AG08396 (cell line): ENCODE results near the gene SSC5D.
A peak's percentile ranks its signal among the peaks of the same experiment; 100 is the strongest.

Source experiments
- DNase-seq: peaks from one replicate; pipeline ENCODE4 v3.0.0; 2012; ENCODE audit warnings: low spot score, mixed read lengths

The SSC5D gene

GRCh38 chr19:55455576-55456235 is 32.5 kb upstream of the SSC5D start:
- no peak for DNase-seq

DNA sequence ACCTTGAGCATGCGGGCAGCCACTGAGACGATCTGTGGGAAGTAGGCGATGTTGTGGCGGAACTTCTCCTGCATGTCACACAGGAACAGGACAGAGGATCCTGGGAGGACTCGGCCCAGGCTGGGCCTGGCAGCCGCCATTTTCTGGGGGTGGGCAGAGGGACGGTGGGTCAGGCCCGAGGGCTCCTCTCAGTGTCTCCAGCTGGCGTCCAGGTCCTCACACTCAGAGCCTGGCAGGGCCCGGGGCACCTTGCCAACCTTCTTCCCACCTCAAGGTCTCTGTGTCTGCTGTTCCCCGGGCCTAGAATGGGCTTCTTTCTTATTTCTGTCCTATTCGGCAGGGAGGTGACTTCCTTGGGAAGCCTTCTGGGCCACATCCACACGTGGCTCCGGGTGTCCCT is 31.9 kb upstream of the SSC5D start:
- no peak for DNase-seq

DNA sequence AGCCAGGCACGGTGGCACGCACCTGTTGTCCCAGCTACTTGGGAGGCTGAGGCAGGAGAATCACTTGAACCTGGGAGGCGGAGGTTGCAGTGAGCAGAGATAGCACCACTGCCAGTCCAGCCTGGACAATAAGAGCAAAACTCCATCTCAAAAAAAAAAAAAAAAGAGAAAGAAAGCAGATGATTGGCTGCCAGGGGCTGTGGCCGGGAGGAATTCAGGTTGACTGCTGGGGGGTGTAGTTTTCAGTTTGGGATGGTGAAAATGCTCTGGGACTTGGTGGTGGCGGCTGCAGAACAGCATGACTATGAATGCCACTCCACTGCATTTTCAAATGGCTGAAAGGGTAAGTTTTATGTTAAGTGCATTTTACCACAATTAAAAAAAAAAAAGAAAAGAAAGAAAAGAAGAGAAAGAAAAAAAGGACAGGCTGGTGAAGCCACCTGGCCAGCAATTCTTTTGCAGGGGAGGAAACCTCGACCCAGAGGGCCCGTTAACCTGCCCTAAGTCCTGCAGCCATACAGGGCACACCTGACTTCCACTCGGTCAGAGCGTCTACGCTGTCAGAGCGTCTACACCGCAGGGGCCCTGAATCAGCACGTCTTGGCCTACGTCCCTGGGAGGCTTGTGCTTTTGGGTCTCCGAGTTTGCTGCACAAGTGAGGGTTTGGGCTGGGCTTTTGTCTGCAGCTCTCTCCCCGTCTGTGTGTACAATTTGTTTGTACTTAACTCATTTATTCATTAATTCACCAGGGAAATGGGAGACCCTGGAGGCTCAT is 30.4 kb upstream of the SSC5D start:
- no peak for DNase-seq

- DNase-seq = no peak
Measured at GRCh38 chr19:55459551-55459949, 28.7 kb upstream of the SSC5D start.

DNA sequence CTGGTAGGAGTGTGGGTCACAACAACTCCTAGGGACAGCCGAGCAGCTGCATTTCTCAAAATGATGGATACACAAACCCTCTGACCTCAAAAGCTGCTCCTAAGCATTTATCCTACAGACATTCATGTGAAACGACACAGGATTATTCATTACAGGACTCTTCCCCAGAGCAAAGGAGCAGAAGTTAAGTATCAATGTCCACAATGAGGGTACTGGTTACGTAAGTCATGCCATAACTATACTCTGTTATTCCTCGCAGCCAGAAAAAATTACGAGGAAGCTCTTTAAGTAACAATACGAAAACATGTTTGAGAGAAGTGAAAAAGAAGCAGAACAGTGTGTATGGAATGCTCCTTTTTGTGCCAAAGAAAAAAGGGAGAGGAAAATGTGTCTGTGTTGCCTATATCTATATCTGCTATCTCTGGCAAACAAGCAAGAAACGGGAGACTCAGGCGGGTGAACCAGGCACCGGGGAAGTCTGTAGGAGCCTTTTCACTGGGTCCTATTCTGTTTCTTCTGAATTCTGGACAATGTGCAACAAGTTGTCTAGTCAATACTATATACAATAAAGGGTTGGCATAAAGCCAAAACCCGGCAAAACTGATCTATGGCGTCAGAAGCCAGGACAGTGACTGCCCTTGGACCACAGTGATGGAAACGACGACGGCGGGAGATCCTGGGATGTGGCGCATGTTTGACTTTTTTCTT is 28.1 kb upstream of the SSC5D start:
- no peak for DNase-seq

GRCh38 chr19:55460670-55461258 is 27.5 kb upstream of the SSC5D start:
- DNase-seq = peak; percentile 90

- peak; percentile 99 for DNase-seq
Measured at GRCh38 chr19:55461259-55461973, 26.8 kb upstream of the SSC5D start, which contains the start of gene ISOC2. ISOC2 (minus strand) TSS chr19:55461642; CDS start chr19:55456486, 5,156 bp downstream.

GRCh38 chr19:55461974-55462626 is 26.1 kb upstream of the SSC5D start:
- no peak for DNase-seq

- no peak for DNase-seq
Measured at GRCh38 chr19:55462722-55463121, 25.5 kb upstream of the SSC5D start.

GRCh38 chr19:55463583-55464031 is 24.6 kb upstream of the SSC5D start:
- DNase-seq = no peak

DNA sequence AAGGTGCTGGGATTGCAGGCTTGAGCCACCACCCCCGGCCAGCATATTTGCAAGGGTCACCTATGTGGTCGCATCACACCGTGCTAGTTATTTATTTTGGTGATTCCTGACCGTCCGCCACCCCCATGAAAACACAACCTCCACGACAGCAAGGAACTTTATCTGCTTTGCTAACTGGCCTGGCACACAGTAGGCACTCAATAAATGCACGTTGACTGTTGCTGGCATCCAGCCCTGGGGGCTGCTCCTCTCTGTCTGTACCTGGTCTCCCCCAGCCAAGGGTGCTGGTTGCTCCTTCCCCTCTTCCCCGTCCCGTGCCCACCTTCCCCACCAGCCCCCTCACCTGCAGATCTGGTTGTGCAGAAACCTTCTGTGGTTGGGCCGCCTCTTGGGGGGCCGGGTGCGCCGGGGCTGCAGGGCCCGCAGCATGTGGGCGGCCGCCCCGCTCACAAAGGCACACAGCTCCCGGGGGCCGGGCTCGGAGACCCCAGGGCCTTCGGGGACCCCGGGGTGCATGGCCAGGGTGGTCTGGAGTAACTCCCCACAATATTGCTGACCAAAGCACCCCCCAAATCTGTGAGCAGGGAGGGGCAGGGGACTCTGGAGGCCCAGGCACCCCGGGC is 24.1 kb upstream of the SSC5D start:
- DNase-seq = no peak

DNA sequence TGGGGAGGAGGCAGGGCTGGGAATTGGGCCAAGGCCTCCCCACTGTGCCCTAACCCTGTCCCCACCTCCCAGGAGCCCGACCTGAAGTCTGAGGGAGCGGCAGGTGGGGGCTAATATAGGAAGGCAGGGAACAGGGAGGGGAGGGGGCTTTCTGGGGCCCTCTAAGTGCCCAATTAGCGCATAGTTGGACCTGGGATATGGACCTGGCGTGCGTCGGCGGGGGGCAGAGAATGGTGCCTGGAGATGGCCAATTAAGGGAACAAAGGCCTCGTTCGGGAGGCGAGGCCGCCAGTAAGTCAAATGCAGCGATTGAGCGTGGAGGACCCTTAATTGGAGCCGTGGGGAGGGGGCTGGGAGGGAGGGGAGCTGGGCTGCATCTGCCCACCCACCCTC is 23.6 kb upstream of the SSC5D start, which contains the start of gene C19orf85:
Gene C19orf85 (minus strand): TSS at position 90 of the 393 bp plus-strand sequence. CDS start 197 bp downstream, outside the sequence.
- no peak for DNase-seq

DNA sequence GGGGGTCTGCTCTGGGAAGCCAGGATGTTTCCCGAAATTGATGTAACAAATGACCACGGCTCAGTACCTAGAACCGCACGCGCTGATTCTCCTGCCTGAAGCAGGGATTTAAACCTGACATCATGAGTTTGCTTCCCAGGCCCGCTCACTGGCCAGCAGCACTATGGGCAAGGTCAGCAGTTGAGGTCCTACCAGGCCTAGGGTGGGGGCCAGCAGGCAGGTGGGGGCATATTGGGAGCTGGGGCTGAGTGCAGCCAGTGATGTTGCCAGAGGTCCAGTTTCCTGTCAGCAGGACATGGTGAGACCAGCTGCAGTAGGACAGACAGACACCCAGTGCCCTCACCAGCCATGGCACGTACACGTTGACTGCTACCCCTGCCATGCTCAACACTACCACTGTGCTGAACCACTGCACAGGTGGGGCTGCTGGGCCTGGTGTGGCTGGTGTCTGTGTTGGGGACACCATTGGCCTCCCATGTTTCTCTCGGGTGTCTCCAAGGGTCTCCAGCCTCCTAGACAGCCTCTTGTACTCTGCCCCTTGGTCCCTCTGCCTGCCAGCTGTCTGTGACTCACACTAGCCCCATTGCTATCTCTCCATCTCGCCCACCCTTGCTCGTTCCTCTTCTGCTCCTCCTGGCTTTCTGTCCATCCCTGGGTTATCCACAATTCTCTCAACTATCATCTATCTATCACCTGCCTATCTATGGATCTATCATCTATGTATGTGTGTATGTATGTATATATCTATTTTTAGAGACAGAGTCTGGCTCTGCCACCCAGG is 22.6 kb upstream of the SSC5D start:
- DNase-seq = no peak

GRCh38 chr19:55466241-55466614 is 22.0 kb upstream of the SSC5D start:
- no peak for DNase-seq

GRCh38 chr19:55467236-55468053 is 20.8 kb upstream of the SSC5D start:
- DNase-seq = peak; percentile 89

DNA sequence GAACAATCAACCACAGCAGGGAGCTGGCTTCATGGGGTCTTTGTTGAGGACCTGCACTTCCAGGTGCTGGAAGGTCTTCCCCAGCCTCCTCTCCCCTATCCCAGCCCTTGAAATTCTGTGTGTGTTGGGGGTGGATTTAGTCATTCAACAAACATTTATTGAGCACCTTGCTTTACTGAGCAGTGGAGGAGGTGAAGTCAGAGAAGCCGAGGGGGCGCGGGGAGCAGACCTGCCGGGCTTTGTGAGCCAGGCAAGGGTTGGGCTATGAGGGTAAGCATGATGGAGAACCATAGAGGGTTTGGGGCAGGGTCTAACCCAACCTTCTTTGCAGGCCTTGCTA is 20.2 kb upstream of the SSC5D start:
- DNase-seq = no peak

DNA sequence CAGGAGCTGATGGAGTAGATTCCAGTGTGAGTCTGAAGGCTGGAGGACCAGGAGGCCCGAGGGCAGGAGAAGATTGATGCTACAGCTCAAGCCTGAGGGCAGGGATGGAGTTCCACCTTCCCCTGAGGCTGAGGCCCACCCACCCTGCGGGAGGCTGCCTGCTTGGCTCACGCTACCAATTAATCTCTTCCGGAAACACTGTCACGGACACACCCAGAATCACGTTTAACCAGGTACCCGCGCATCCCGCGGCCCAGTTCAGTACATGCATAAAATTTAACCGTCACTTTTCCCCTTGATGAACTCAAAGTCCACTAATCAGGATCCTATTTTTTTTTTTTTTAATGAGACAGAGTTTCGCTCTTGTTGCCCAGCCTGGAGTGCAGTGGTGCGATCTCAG is 17.0 kb upstream of the SSC5D start:
- no peak for DNase-seq

DNA sequence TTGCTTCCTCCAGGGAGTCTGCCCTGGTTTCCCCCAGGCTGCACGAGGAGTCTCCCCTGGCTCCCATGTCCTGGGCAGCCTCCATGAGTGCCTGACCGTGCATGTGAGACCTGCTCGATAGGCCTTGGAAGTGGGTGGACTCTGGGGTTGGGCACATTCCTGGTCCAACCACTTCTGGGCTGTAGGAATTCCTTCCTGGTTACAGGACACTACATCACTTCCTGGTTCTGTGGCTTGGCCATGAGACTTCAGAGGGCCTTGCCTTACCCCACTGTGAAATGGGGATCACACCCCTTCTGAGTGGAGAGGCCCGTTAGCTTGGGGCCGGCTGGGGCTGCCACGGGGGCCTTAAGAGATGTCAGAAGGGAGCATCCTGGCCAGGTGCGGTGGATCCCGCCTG is 15.8 kb upstream of the SSC5D start:
- DNase-seq = peak; percentile 82
